Type B pancreatic cell (in vitro differentiated cells): ENCODE measurements around the gene PTTG1. TPM values are rescaled to one million over a fixed set of nuclear protein-coding genes. Genes with fewer than 3 reads are reported as not detected.

ENCODE experiments used
- DNase-seq: peaks from one replicate; pipeline ENCODE4 v3.0.0; 2021; ENCODE audit warnings: mixed read lengths; ENCODE audit not compliant: unreplicated experiment; ENCODE audit errors: extremely low spot score
- H3K27ac Mint-ChIP-seq: 2 replicates; pipeline ENCODE4 v1.8.0; 2021; ENCODE audit warnings: mild to moderate bottlenecking, mixed read lengths
- H3K27me3 Mint-ChIP-seq: 2 replicates; pipeline ENCODE4 v1.8.0; 2021; ENCODE audit warnings: mixed read lengths
- H3K36me3 Mint-ChIP-seq: 2 replicates; pipeline ENCODE4 v1.8.0; 2021; ENCODE audit warnings: mixed read lengths
- H3K4me1 Mint-ChIP-seq: one replicate; pipeline ENCODE4 v1.8.0; 2021; ENCODE audit warnings: mixed read lengths; ENCODE audit not compliant: unreplicated experiment
- H3K4me3 Mint-ChIP-seq: 2 replicates; pipeline ENCODE4 v1.8.0; 2021; ENCODE audit warnings: mild to moderate bottlenecking, mixed read lengths
- H3K9me3 Mint-ChIP-seq: 2 replicates; pipeline ENCODE4 v1.8.0; 2021; ENCODE audit warnings: mixed read lengths
- total RNA-seq: library from RNA; stranded (reverse); gene quantifications from 2 replicates; pipeline ENCODE4 v1.2.1, GENCODE V29; 2021; ENCODE audit warnings: low replicate concordance
- TF ChIP-seq, protein P1 (sequence below): fragments of 200-600 bp; sonication (generic); conservative IDR thresholded peaks from 2 replicates; pipeline ENCODE4 v1.5.0; 2021; ENCODE audit warnings: antibody characterized with exemption, mild to moderate bottlenecking

PTTG1 gene
- total RNA-seq, 1 donor from 2014 or later, result 100 TPM

DNA sequence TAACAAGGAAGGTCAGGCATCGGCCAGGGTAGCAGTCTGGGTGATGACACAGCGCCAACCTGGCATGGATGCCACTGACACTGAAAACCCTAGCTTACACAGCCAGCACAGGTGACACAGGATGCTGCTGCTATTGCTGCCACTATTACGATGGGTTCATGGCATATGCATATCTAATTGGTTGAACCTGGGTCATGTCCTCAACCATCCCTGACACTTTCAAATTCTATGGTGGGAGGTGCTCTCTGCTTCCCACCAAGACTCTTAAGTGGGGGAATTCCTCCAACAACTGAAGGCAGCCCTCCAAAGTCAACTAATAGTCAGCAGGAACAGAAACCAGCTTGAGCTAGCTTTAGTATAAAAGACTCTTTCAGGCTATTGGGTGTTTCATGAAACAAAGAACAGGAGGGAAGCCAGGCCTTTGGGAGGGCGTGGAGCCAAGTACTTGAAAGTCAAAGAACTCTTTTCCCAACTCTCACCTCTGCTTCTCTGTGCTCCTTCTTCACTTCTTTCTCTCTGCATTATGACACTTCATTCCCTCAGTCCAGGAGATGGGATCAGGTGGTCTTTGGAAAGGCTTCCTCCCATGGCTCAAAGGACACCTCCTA is 21.3 kb downstream of the PTTG1 start:
- DNase-seq, result no peak
- Mint-ChIP-seq H3K27me3 (peaks cover 9% of the 10 kb centered on the region), H3K36me3 (no peaks in the 10 kb centered on the region), H3K4me1 (peaks cover 11% of the 10 kb centered on the region), H3K9me3 (no peaks in the 10 kb centered on the region), H3K27ac (no peak overlapping the region), H3K4me3 (no peak overlapping the region)
- TF ChIP-seq, protein P1, sequence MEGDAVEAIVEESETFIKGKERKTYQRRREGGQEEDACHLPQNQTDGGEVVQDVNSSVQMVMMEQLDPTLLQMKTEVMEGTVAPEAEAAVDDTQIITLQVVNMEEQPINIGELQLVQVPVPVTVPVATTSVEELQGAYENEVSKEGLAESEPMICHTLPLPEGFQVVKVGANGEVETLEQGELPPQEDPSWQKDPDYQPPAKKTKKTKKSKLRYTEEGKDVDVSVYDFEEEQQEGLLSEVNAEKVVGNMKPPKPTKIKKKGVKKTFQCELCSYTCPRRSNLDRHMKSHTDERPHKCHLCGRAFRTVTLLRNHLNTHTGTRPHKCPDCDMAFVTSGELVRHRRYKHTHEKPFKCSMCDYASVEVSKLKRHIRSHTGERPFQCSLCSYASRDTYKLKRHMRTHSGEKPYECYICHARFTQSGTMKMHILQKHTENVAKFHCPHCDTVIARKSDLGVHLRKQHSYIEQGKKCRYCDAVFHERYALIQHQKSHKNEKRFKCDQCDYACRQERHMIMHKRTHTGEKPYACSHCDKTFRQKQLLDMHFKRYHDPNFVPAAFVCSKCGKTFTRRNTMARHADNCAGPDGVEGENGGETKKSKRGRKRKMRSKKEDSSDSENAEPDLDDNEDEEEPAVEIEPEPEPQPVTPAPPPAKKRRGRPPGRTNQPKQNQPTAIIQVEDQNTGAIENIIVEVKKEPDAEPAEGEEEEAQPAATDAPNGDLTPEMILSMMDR, result no peak

DNA sequence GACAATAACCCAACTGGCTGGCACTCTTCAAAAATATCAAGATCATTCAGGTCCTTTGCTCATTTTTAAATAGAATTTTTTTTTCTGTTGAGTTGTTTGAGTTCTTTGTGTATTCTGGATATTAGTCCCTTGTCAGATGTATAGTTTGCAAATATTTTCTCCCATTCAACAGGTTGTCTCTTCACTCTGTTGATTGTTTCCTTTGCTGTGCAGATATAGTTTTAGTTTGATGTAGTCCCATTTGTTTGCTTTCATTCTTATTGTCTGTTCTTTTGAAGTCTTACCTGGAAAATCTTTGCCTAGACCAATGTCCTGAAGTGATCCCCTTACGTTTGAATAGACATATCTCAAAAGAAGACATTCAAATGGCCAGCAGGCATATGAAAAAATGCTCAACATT is 22.8 kb downstream of the PTTG1 start:
- Mint-ChIP-seq H3K4me3 (no peak overlapping the region), H3K9me3 (no peaks in the 10 kb centered on the region), H3K27me3 (no peaks in the 10 kb centered on the region), H3K27ac (no peak overlapping the region), H3K4me1 (no peaks in the 10 kb centered on the region), H3K36me3 (no peaks in the 10 kb centered on the region)
- no peak for DNase-seq
- TF ChIP-seq, protein P1, result no peak

DNA sequence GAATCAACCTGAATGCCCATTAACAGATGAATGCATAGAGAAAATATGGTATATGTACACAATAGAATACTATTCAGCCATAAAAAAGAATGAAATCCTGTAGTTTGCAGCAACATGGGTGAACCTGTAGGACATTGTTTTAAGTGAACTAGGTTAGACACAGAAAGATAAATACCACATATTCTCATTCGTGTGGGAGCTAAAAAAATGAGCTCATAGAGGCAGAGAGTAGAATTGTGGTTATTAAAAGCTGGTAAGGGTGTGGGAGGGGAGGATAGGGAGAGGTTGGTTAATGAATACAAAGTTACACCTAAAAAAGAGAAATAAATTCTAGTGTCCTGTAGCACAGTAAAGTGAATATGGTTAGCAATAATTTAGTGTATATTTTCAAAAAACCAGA is 23.5 kb downstream of the PTTG1 start:
- TF ChIP-seq, protein P1, result no peak
- H3K27ac Mint-ChIP-seq, result no peak overlapping the region
- no peaks in the 10 kb centered on the region for H3K4me1 Mint-ChIP-seq
- no peaks in the 10 kb centered on the region for H3K9me3 Mint-ChIP-seq
- no peaks in the 10 kb centered on the region for H3K36me3 Mint-ChIP-seq
- H3K4me3 Mint-ChIP-seq, result no peak overlapping the region
- DNase-seq, result no peak
- H3K27me3 Mint-ChIP-seq, result no peaks in the 10 kb centered on the region

DNA sequence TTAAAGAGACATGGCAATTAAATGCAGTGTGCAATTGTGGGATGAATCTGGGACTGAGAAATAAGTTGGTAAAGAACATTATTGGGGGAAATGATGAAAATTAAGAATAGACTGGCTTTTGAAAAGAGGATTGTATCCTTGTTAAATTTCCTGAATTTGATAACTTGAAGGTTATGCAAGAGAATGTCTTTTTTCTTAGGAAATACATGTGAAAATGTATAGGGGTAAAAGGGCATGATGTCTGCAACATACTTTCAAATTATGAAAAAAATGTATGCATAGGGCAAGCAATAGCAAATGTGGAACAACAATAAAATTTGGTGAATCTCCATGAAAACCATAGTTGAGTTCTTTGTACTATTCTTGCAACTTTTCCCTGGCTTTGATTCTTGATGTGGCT is 24.1 kb downstream of the PTTG1 start:
- TF ChIP-seq, protein P1, result no peak
- no peaks in the 10 kb centered on the region for H3K9me3 Mint-ChIP-seq
- no peaks in the 10 kb centered on the region for H3K27me3 Mint-ChIP-seq

GRCh38 chr5:160448886-160449285 is 27.2 kb downstream of the PTTG1 start:
- TF ChIP-seq, protein P1, result no peak
- H3K27me3 Mint-ChIP-seq, result peaks cover 6% of the 10 kb centered on the region
- H3K27ac Mint-ChIP-seq, result no peak overlapping the region
- H3K9me3 Mint-ChIP-seq, result no peaks in the 10 kb centered on the region
- no peak for DNase-seq
- H3K36me3 Mint-ChIP-seq, result no peaks in the 10 kb centered on the region
- no peak overlapping the region for H3K4me3 Mint-ChIP-seq
- H3K4me1 Mint-ChIP-seq, result no peaks in the 10 kb centered on the region

More for the DNA sequence above, 24.1 kb downstream of the PTTG1 start:
- no peaks in the 10 kb centered on the region for H3K36me3 Mint-ChIP-seq
- no peak for DNase-seq
- no peak overlapping the region for H3K4me3 Mint-ChIP-seq
- no peak overlapping the region for H3K27ac Mint-ChIP-seq
- H3K4me1 Mint-ChIP-seq, result no peaks in the 10 kb centered on the region

DNA sequence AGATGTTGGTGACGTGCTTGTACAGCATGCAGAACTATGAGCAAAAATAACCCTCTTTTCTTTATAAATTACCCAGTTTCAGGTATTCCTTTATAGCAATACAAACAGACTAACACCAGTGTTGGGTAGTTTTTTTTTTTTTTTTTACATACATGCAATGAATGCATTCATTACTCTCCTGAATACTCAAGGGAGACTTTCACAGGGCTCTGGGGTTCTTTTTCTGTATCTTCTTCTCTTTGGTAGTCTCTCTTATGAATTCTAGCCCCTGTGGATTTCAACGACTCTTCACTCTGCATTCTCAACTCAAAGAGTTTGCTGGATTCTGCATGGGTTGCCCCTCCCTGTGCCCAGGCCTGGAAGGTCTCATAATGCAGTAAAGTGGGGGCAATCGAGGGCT is 27.8 kb downstream of the PTTG1 start:
- TF ChIP-seq, protein P1, result no peak
- no peak overlapping the region for H3K27ac Mint-ChIP-seq
- H3K4me1 Mint-ChIP-seq, result no peaks in the 10 kb centered on the region
- H3K9me3 Mint-ChIP-seq, result no peaks in the 10 kb centered on the region
- H3K4me3 Mint-ChIP-seq, result no peak overlapping the region
- H3K36me3 Mint-ChIP-seq, result no peaks in the 10 kb centered on the region
- no peak for DNase-seq
- peaks cover 10% of the 10 kb centered on the region for H3K27me3 Mint-ChIP-seq
